AG08395 (cell line): ENCODE measurements around the gene ZSWIM6.

Experiments
- DNase-seq: peaks from one replicate; pipeline ENCODE4 v3.0.0; 2012; ENCODE audit warnings: mixed read lengths, low spot score

Gene ZSWIM6

GRCh38 chr5:61307191-61307590 lies 24.9 kb upstream of the ZSWIM6 start:
- no peak for DNase-seq

DNA sequence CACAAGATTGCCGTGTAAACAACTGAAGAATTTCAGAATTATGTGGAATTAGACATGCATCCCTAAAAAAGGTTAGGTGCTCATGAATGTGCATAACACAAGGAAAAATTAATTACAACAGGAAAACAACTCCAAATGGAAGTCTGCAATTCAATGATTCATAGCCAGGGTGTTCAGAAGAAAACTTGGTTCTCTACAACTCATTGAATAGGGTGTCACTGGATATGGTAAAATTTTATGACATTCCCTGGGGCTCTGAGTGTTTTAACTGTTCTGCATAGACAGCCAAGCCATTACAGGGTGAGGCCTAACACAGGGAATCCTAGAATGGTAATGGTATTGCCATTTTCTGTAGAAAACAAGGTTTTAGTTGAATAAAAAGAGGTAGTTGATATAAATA lies 24.4 kb upstream of the ZSWIM6 start:
- DNase-seq, result no peak

DNA sequence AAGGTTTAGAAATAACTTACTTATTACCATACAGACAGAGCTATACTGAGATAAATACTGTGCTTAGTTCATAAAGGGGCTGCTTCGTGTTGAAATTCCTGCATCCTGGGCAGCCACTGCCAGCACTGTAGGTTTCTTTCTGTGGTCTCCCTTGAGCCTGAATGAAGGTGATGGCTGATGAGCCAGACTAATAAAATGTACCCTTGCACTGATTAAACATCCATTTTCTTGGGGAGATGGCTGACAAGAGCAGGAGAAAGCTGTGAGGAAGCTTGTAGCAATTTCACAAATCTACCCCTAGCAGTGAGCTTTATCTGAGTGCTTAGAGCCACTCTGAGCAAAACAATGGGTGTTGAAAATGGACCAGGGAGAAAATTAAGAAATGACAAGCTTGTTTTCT lies 23.3 kb upstream of the ZSWIM6 start:
- no peak for DNase-seq

DNA sequence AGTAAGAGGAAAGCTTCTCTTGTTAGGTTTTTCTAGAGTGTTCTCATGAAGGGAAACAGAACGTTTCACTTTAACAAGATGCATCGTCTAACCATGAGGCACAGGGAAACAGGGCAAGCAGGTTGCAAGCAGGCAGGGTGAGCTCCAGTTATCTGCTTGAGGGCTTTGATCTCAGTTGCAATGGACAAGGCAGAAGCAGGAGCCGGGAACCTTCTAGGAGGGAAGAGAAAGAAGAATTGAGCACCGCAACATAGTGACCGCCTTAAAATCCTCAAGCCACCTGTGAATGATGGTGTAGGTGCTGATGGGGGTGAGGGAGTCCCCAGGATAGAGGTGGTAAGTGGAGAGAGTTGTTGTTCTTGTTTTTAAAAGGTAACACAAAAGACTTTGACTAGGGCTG lies 22.9 kb upstream of the ZSWIM6 start:
- no peak for DNase-seq

DNA sequence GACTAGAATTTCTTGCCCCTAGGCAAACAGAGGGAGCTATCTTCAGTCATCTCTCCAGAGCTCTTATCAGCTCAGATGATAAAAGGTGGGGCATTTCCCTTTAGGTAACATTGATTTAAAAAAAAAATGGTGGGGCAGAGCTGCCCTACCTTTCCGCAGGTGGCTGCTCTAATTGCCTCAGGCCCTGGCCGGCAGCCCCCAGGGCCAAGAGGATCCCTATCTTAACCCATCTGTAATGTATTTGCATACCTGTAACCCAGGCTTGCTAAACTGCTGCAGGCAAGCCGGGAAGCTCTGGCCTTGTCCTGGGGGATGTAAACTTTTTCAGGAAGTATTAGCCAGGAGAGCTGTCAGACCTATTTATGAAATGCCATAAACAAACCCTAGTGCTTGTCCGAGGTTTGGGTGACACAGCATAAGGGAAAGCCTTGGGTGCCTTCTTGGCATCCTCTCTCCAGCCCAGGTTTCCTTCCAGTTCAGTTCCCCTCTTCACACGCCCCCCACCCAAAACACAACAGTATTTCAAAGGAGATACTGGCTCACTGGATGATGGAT lies 20.9 kb upstream of the ZSWIM6 start:
- no peak for DNase-seq

- DNase-seq, result no peak
These were observed 19.9 kb upstream of the ZSWIM6 start for GRCh38 chr5:61311836-61312808.

GRCh38 chr5:61313960-61314681 lies 17.9 kb upstream of the ZSWIM6 start:
- peak; percentile 77 for DNase-seq

DNA sequence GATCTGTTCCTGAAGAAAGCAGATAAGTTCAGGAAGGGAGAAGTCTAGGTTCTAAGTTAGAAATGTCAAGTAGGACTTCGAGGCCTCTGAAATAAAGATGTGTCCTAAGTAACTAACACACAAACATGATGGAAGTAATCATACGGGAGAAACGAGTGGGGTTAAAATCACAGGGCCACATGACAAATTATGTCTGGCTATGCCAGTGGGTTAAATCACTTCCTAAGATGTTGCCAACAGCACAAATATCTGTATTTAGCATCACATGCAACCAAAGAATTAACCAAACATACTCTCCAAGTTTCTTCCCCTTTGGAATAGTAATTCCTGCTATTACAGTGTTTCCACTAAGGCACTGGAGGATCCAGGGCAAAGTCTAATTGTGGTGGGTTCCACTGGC lies 13.7 kb upstream of the ZSWIM6 start:
- DNase-seq, result no peak

DNA sequence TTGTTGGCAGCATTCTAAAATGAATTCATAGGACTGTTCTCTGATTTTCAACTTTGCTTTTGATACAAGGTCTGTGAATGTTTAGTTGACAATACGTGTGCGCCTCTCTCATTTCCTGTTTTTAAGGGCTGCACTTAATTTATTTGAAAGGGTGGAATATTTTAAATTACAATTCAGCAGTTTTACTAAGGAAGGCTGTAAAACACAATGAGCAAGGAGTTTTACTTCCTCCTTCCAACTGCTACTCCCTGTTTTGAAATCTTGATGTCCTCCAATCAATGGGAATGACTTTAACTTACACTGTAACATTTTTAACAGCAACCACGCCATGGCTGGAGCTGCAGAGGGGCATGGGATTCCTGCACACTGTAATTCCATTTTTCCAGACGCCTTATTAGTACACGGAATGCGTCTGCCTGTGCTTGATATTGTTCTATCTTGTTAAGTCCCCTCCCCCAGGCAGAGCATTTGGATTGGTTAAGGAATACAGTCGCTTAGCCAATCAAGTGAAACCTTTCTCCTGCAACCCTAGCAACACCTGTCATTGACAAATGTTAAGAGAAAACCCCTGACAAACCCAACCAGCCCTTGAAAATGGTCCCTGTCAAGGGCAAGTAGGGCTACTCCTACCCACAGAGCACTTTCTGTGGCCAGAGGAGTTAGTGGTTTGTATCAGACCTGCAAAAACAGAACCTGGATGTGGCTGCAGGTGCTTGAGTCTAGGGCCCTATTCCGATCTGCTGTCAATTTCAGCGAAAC lies 12.5 kb upstream of the ZSWIM6 start:
- DNase-seq, result no peak

DNA sequence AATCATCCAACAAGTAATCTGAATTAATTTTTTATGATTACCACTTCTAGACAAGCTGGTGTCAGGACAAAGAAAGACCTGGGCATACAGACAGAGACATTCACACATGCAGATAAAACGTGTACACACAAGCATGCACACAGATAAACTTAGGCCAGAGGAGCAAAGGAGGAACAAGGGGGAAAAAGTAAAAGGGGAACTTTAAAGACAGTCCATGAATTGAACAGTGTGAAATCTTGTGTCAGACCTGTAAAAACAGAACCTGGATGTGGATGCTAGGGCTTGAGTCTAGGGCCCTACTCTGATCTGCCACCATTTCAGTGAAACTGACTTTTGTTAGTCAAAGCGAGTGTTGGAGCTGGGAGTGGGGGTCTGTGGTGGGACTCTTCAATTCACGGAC lies 11.2 kb upstream of the ZSWIM6 start:
- no peak for DNase-seq

- no peak for DNase-seq
These were observed 10.4 kb upstream of the ZSWIM6 start for GRCh38 chr5:61321669-61322068.

DNA sequence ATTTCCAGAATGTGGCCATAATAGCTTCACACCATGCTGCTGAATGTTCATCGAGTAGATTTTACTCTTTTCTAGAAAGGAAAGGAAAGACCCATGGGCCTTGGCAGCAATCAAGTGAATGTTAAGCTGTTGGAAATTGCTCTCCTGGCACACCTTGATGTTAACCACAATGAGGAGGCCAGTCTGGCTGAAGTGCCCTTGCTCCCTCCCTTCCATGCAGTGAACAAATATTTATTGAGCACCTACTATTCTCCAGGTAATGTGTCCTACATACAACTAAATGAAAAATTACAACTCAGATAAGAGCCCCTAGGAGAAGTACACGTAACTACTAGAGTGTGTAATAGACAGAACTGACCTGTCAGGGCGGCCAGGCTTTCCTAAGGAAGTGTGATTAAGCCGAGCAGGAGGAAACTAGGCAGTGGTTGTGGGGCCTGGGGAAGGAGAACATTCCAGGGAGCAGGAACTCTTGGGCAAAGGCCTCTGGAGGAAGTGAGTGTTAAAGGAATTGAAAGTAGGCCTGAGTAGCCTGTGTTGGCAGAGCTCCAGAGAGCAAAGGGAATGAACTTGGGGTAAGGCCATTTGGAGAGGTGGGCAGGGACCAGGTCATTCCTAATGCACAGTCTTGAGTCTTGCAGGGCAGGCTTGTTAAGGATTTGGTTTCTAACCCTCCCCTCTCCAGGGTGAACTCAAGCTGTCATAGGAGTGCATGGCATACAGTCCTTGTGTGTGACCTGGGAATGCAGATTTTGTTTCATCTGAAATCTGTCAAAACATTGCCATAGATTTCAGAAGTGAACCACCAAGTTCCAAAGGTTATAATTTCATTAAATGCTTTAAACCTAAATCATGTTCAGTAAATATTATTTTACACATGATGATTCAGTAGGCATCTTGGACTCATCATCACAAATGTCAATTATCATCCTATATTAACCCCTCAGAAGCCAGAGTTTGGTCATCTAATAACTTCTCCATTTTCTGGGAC lies 9.0 kb upstream of the ZSWIM6 start:
- DNase-seq, result no peak

DNA sequence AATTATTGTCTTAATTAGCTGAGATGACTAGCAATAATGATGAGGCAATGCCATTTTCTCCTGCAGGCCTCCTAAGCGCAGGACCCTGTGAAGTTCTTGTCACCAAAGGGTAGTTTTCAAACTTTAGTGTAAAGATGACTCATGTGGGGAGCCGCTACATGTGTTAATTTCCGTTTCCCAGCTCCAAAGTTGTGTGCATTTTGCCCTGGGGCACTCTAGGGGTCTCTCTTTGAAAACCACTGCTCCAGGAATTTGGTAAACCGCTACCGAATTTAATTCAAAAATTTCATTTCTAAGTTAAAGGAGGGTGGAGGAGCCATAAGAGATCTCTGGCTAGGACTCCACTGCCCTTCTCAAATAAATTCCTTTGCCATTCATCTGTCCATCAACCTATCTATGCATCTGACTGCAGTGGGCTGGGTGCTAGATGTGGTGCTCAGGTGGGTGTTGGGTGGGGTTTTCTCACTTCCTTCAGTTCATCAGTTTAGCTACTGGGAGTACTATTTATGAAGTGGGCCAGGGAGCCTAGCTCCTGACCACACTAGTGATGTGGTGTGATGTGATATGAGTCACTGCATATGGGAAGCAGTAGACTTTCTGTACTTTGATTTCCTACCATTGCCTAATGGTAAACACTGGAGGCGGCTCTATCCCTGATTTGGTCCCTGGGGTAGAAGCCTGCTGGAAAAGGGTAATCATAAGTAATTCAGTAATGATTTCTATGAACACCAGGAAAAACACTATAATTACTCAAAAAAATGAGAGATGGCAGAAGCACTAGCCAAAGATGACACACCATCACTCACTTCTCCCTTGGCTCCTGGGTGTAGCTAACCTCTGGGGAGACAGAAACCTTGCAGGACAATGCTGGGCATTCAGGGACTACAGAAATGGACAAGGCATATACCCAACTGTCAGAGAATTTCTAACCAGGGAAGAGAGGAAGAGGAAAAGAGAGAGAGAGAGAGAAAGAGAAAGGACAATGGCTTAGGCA lies 4.0 kb upstream of the ZSWIM6 start:
- peak; percentile 74 for DNase-seq

DNA sequence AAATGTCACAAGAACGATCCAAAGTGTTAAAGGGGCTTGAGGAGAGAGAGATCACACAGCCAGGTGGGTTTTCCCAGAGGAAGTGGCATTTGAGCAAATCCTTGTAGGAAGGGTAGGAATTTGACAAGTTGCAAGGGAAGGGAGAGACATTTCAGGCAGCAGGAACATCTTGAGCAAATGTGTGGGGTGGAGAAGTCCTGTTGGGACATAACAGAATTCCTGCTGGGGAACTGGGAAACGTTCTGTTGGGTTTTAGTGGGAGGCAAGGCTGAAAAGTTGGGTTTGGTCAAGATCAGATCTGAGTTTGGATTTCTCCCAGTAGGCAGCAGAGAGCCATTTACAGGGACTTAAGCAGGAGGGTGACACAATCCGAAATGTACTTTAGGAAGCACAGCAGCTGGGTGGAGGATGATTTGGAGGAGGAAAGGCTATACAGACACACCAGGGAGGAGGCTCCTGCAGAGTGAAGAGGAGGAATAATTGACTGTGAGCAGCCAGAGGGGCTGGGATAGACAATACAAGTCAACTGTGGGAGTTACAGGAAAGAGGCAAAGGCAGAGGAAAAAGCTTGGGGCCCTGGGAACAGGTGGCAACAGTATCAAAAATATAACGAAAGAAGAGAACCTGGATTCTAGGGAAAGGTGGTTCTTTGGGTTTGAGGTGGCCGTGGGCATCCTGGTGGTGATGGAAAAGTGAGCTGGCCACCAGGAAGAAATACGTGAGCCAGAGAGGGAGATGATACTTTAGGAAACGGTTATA lies 3.1 kb upstream of the ZSWIM6 start:
- no peak for DNase-seq

GRCh38 chr5:61329550-61330128 lies 2.4 kb upstream of the ZSWIM6 start:
- no peak for DNase-seq

DNA sequence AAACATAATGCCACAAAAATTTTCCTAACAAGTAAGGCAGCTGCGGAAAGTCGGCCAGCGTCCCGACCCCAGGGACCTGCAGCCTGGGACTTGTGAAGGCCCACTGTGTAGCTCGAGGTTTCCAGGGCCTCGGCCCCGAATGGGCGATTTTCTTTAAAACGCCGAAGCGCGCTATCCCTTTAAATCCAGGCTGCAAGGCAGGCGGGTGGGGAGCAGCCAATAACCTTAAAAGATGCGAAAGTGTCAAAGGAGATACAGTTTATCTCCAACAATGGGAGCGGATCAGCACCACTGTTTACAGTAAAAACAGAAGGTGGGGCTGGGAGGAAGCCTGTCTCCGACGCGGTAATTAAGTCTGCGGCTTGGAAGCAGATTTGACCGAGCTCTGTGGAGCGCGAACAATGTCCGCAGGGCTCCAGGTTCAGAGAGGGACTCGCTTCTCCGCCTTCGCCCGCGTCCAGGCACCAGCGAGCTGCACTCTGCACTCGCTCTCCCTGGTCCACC lies 1.7 kb upstream of the ZSWIM6 start:
- no peak for DNase-seq

GRCh38 chr5:61330845-61331406 lies 1.1 kb upstream of the ZSWIM6 start:
- peak; percentile 62 for DNase-seq

DNA sequence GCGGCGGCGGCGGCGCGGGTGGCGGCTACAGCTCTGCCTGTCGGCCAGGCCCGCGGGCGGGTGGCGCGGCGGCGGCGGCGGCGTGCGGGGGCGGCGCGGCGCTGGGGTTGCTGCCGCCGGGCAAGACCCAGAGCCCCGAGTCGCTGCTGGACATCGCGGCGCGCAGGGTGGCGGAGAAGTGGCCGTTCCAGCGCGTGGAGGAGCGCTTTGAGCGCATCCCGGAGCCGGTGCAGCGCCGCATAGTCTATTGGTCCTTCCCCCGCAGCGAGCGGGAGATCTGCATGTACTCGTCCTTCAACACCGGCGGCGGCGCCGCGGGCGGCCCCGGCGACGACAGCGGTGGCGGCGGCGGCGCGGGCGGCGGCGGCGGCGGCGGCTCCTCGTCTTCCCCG lies 296 bp downstream of the ZSWIM6 start:
- DNase-seq, result no peak
